HG02623 (cell line): ENCODE results near the gene PLCB1.
A peak's percentile ranks its signal among the peaks of the same experiment; 100 is the strongest.

Experiments used
- ATAC-seq: cut with Tn5 transposase; IDR thresholded peaks from one replicate; pipeline ENCODE4 v1.9.1; 2021; ENCODE audit warnings: moderate library complexity; ENCODE audit not compliant: unreplicated experiment

Gene PLCB1

GRCh38 chr20:8208226-8208625 is 76.2 kb downstream of the PLCB1 start:
- ATAC-seq: no peak

DNA sequence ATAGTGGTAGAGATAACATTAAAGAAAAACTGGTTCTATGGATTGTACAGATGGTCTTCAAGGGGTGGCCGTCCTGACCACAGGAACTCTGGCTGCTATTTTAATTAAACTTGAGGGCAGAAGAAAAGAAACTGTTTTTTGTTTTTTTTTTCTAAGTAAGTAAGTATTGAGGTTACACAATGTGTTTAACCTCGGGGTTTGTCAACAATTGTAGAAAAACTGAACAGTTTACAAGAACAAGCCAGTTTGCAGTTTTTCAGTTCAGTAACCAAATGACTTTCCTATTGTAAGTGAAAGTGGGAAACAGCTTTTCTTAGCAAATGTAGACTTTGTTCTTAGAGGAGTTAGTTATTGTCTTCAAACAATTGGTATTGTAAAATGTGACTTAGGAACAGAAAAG is 77.0 kb downstream of the PLCB1 start:
- ATAC-seq: peak; percentile 31

- ATAC-seq: no peak
These were observed 78.7 kb downstream of the PLCB1 start for GRCh38 chr20:8210749-8211148.

DNA sequence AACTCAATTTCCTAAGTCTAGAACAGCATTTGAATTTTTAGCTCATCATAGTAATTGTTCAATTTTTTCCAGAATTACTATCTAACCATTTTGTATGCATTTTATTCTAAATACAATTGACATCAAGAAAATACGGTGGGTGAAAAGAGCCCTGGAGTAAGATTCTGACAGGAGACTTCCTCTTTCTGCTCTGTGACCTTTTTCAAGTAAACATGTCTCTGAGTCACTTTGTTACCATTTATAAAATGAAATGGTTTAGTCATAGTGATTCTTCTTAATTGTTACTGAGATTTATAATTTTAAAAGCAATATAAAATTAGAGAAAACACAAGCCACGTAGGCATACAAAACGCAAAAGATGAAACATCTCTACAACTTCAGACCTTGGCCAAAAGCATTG is 80.2 kb downstream of the PLCB1 start:
- no peak for ATAC-seq

DNA sequence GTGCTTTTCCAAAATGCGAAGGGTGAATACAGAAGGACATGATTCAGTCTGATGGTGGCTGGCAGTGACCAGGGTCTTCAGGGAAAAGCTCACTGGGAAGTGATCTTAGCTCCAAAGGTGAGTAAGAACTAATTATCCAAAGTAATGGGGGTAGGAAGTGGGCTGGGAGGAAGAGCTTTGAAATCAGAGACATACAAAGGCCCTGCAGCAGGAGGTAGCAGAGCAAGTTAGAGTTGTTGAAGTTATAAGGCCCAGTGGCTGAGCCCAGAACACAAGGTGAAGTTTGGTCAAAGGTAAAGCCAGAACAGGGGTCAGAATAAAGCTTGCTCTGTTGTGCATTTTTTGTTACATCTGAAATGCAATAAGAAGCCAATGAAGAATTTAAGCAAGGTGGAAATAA is 81.2 kb downstream of the PLCB1 start:
- ATAC-seq: no peak

GRCh38 chr20:8213831-8214587 is 81.9 kb downstream of the PLCB1 start:
- ATAC-seq: peak; percentile 87

DNA sequence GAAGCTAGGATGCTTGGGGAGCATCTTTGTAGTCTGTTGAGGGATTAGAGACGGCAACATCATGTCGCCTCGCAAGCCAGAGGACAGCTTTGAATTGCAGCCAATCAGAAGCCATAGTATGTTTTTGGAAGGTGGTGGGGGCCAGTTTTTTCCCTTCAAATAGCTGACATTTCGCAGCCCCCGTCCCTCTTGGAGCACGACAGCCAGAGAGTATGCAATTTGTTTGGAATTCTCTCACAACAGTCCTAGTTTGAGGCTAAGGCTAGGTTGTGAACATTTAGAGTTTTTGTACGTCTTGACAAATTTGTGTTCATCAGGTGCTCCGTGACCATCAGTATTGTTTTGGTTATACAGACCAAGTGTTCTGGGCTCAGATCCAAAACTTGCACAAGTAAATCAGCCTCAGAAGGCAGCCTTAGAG is 83.3 kb downstream of the PLCB1 start:
- ATAC-seq: no peak

DNA sequence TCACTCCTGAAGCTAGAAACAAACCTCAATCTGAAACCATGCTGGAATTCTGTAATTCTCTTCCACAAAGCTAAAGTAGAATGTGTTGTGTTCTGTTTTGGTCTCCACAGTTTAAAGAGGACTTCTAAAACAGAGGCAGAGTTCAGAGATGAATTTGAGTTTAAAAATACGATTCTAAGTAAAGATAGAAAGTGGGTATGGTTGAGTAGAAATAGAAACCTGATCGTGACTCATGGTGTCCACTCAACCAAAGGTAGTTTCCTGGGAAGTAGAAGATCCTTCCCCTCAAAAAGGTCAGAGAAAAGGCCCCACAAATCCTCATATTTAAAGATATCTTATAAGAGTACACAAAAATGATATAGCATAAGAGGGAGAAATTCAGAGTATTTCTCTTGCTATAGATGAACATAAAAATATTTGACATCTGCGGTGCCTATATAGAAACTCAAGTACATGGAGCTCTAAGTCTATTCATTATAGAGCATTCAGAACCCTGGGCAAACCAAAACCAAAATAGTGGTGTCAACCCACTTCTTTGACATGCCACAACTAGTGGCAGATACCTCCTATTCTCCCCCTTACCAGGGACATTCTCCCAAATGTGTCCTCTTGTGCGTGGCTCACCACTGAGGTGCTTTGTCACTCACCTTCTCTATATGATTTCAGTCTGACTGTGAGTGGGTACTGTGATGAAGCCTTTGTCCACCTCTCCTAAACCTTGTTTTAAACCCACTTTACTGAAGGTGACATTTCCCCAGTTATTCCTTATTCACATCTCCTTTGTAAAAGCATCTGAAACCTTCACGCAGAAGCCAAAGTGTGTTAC is 84.5 kb downstream of the PLCB1 start:
- peak; percentile 30 for ATAC-seq

- ATAC-seq: no peak
These were observed 86.8 kb downstream of the PLCB1 start for GRCh38 chr20:8218861-8219260.

DNA sequence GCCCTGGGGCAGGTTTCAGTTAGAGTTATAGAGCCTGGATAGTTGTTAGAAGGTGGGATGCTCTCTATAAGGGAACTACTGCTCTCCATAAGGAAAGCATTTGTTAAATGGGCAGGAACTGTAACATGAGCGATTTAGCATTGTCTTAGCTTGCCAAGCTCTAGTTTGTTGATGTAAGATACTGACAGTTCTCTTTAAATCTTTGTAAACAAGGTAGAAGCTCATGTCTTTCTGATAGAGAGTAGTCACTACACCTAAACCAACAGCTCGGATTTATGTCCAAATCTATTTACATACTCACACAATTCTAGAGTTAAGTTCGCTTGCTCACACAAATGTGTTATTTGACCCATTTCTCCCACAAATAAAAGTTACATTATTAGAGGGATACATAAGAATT is 87.3 kb downstream of the PLCB1 start:
- no peak for ATAC-seq

DNA sequence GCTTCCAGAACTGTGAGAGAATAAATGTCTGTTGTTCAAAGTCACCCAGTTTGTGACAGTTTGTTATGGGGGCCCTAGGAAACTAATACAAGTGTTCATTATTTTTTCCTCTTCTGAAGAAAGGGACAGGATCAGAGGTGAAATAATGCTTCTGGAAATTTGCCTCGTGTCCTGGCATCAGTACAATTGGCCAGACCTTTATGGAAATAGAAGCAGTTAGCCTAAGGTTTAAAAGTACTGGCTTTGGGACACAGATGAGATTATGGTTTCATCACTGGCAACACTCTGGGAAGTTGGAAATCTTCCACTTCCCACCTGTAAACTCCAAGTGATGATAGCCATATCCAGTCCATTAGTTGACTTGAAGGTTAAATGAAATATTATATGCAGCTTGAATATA is 88.7 kb downstream of the PLCB1 start:
- no peak for ATAC-seq

DNA sequence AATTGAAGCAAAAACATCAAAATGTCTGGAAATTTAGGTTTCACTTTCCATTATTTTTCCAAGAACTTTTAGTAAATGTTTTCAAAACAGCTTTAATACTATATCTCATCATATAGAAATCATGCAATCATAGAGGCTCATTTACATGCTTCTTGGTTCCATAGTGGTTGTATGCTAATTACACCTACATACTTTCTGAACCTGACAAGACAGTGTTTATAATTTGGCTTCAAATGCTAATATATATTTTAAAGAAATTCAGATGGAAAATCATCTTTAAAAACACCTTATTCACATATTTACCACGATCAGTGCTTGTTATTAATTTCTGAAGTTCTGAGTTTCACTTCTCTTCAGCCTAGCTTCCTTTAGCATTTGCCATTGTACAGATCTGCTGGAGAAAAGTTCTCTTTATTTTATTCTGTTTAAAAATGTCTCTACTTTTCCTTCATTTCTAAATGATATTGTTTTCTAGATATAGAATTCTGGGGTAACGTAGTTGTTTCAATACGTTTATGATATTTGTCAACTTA is 89.9 kb downstream of the PLCB1 start:
- peak; percentile 43 for ATAC-seq

DNA sequence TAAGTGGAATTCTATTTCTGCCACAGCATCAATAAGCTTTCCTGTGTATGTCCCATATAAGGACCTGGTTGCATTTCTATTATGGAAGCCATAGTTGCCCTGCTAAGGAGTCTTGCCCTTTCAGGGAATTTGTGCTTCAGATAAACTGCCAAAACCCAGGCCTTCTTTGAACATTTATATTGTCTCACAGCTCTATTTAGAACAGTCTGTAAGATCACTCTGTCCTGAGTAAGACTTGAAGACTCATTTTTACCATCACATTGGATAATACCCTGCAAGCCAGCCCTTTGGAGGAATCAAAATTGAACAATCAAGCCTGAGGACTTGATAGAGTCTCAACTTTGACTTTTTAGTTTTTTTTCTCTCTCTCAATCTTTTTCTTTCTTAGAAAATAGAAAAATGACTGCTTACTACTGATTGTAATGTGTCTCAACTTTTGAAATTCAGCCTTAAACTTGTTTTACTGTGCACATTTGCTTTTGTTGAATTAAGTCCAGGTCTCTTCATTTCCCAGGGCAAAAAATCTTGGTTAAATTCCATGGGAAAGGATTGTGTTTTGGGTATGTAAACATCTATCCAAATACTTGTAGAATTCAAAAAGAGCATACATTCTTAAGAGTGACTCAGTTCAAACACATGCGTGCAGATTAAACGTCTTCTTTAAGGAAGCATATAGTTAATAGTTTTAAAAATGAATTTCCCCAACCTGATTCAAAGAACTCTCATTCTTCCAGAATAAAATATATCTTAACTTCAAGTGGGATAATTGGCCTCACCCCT is 91.2 kb downstream of the PLCB1 start:
- ATAC-seq: no peak

DNA sequence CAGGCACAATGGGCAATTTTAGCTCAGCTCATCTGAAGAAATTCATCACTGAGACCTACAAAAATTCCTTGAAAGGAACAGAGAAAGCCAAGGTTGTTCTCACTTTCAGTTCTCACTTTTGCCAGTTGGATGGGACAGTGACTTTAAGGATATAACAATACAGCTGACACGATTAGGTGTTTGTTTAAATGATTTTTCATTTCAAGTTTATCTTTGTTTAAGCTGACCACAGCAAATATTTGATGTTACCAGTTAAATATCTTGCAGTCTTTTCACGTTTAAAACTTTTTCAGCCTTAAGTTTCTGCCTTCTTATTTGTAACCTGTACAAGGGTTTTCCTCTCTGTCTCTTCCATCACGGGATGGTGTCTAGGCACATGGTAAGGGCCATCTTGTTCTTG is 93.6 kb downstream of the PLCB1 start:
- no peak for ATAC-seq

DNA sequence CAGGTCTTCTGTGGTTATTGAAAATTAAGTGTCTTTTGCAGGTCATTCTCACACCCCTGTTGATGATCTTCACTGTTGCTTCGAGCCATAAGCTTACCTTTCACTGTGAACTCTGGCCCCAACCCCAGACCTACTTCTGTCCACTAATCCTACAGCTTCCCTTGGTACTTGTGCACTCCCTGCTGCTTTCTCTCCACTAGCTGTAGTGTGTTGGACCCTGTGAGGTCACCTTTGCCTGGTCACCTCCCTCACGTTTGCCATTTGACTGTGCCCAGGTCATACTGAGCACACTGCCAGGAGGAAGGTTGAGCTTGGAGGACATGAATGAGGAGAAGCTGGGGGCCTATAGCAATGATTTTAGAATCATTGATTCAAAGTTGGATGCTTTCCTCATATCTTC is 94.0 kb downstream of the PLCB1 start:
- ATAC-seq: no peak

DNA sequence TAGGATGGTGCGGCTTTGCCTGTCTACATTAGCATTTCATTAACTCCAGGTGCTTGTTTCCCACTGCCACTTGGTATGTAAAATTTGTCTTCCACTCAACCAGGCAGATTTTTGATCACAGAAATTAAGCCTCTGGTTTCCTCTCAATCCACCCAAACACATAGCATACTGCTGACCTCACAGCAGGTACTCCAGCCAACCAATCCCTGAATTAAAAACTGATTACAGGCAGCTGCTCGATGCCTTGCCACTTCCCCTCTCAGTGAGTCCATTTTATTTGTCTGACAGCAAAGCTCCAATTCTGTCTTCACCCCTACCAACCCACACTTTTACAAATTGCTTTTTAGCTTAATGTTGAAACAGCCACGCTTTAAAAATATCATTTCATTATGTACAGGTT is 95.2 kb downstream of the PLCB1 start:
- no peak for ATAC-seq

DNA sequence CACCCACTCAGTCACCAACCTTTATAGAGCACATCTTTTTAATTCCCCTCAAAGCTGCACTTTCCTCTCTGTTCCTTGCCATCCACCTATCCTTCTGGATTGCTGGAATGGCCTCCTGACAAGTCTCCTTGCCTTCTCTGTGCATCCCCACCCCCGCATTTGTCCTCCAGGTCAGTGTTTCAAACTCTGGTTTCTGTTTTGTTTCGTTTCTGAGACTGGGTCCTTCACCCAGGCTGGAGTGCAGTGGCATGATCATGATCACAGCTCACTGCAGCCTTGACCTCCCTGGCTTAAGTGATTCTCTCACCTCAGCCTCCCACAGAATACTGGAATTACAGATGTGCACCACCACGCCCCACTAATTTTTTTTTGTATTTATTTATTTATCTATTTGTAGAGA is 96.2 kb downstream of the PLCB1 start:
- no peak for ATAC-seq

DNA sequence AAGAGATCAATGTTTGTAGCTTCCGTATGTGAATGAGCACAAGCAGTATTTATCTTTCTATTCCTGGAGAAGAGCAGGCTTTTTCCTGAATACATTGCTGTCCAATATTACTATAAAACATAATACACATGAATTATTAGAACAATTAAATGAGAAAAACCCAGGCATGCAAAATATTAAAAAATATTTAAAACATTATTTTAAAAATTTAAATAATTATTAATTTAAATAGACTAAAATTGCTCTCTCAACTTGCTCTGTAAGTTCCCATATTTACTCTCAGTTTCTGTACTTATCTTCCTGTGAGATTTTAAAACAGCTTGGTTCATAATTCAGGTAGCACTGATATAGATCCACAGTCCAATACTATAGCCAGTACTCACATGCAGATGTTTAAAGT is 97.0 kb downstream of the PLCB1 start:
- no peak for ATAC-seq

DNA sequence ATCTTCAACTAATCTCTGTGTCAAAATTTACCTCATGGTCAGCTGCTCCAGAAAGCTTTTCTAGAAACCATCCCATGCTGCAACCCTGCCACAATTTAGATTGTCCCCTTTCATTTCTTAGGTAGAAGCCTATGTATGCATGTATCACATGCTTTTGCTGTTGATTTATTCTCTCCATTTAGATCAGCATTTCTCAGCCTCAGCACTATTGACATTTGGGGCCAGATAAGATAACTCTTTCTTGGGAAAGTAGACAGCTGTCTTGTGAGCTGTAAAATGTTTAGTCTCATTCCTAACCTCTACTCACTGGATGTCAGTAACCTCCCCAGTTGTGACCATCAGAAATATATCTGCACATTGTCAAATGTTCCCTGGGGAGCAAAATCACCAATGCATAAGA is 99.0 kb downstream of the PLCB1 start:
- no peak for ATAC-seq

GRCh38 chr20:8232332-8232731 is 100.3 kb downstream of the PLCB1 start:
- ATAC-seq: no peak

GRCh38 chr20:8234580-8234979 is 102.5 kb downstream of the PLCB1 start:
- ATAC-seq: no peak
